Neural progenitor cell (in vitro differentiated cells): ENCODE data around the gene EDN2.

Experiments
- EZH2 ChIP-seq: fragments of 200-600 bp; sonication (generic); IDR thresholded peaks from 2 replicates; pipeline ENCODE4 v1.6.1; 2017; ENCODE audit warnings: antibody characterized with exemption, mild to moderate bottlenecking, moderate library complexity
- TF ChIP-seq, protein P1 (sequence below): fragments of 200-600 bp; sonication (generic); IDR thresholded peaks from 2 replicates; pipeline ENCODE4 v1.5.1; 2017; ENCODE audit warnings: antibody characterized with exemption, mild to moderate bottlenecking

DNA sequence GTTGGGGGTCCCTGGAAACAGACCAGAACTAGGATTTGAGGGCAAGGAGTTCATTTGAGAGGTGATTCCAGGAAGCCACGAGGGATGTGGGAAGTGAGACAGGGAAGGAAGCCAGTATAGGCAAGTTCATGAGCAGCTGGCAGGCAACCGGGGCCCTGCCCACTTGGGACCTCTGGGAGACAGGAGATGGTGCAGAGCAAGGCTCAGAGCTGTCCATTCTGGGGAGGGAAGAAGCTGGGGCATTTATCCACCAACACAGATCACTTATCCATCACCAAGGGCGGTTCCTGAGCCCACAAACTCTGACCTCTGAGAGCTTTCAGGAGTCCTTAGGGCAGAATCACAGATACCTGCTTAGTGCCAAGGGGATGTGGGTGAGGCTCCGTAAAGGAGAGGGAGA, 16.8 kb downstream of the EDN2 start:
- no peak for TF ChIP-seq EZH2
- TF ChIP-seq, protein P1, sequence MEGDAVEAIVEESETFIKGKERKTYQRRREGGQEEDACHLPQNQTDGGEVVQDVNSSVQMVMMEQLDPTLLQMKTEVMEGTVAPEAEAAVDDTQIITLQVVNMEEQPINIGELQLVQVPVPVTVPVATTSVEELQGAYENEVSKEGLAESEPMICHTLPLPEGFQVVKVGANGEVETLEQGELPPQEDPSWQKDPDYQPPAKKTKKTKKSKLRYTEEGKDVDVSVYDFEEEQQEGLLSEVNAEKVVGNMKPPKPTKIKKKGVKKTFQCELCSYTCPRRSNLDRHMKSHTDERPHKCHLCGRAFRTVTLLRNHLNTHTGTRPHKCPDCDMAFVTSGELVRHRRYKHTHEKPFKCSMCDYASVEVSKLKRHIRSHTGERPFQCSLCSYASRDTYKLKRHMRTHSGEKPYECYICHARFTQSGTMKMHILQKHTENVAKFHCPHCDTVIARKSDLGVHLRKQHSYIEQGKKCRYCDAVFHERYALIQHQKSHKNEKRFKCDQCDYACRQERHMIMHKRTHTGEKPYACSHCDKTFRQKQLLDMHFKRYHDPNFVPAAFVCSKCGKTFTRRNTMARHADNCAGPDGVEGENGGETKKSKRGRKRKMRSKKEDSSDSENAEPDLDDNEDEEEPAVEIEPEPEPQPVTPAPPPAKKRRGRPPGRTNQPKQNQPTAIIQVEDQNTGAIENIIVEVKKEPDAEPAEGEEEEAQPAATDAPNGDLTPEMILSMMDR: no peak
